GM21390 (cell line): Measurements from ENCODE around the gene TRMT2A.

Experiments used
- ATAC-seq: cut with Tn5 transposase; IDR thresholded peaks from one replicate; pipeline ENCODE4 v1.9.1; 2021; ENCODE audit not compliant: unreplicated experiment

TRMT2A gene

DNA sequence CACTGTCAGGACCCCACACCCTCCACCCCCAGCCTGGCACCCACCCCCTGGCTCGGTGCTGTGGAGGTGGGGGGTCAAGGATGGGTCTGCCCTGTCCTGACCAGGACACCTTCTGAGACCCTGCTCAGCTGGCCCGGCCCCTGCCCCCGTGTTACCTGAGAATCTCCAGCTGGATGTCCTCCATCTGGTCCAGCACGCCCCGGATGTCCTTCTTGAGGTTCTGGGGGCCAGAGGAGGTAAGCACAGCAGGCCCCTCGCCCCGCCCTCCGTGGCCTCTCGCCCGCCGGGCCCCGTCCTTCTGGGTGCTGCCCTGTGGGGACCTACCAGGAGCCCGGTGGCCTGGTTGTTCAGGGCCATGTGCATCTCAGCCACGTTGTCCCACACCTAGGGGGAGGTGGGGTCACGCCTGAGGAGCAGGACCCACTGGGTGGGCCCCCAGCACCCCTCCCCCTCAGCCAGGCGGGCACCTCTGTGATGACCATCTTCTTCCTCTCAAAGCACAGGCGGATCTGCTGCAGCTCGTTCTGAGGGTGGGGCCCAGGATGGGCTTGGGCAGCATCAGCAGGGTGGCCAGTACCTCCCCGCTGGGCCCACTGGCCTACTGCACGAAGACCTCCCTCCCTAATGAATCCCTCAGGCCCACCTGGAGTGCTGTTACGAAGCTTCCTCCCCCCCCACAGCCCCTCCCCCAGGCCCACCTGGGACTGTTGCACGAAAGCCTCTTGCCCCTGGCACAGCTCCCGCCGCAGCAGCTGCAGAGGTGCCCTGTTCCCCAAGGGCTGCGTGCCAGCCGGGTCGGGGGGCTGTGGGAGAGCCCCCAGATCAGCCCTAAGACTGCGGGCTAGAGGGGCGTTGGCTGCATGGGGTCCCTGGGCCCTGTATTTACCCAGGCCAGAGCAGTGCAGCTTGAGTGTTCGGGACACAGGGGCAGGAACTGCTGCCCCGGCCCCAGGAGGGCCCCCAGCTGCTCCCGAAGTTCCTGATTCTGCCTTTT is 32.5 kb upstream of the TRMT2A start:
- no peak for ATAC-seq

DNA sequence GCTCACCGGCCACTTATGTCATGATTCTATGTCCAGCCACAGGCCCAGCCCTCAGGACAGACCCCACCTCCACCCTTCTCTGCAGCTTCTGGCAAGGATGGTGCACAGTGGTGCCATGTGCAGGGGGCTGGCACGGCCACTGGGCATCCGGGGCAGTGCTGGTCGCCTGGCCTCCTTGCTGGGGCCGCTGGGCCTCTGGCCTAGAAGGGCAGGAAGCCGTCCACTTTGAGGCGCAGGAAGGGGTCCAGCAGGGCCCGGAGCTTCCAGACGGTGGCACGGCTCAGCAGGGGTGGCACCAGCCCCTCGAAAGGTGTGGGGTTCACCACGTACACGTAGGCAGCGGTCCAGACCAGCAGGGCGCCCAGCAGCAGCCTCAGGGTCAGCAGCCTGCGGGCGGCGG is 31.4 kb upstream of the TRMT2A start:
- ATAC-seq = no peak

DNA sequence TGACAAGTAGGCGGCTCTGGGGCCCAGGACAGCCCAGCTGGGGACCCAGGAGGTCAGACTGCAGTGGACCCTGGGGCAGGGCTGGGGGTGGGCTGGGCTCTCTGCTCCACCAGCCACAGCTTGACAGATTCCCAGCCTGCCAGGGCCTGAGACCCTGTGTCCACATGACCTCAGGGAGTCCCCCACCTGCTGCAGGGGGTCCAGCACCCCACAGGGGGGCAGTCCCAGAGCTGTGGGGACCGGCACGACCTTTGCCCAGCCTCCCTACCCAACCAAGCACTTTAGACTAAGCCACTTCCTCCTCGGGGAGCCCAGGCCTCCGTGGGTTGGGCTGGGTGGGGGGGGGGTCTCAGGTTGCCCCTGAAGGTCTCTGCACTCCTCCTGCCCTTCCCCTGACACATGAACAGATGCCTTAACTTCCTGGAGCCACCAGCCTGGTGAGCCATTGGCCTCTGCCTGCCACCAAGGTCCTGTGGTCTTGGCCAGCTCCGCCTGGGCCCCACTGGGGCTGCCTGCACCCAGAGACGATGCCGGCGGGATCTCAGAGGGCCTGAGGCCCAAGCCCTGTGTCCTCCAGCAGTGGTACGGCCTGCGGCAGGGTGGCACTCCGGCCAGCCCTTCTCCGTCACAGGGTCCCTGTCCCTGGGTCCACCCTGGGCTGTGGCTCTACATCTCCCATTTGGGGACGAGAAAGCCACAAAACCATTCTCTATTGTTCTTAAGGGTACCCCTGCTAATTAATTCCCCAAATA is 30.4 kb upstream of the TRMT2A start:
- no peak for ATAC-seq

DNA sequence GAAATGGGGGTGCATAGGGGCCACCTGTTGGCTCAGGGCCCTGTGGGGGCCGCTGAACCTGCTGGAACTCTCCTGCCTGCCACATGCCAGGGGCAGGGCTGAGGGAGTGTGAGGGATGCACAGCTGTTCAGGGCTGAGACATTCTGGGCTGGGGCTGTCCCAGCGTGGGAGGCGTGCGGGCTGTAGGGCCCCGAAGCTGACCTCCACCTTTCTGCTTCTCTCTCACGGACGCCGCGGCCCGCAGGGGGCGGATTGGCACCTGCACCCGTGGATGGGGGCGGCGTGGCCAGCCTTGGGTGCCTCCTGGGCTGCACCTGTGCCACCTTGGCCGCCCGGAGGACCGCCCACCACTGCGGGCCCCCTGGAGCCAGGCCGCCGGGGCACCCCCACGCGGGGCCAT is 29.8 kb upstream of the TRMT2A start:
- ATAC-seq = no peak

DNA sequence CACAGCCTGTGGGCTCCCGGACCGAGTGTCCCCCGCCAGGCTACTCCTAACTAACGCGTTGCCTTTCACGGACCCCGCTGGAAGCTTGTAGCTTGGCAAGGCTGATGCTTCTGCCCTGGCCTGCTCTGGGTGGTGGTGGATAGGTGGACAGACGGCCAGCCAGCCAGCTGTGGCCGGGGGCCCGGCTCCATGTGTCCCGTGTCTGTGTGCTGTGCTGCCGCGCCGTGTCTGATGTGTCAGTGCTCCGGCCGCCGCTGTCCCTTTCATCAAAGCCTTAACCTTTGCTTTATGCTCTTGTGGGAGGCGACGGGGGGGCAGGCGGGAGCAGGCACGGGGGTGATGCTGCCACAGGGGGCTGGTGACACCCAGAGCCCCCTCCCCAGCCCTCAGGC is 28.8 kb upstream of the TRMT2A start:
- ATAC-seq = no peak

DNA sequence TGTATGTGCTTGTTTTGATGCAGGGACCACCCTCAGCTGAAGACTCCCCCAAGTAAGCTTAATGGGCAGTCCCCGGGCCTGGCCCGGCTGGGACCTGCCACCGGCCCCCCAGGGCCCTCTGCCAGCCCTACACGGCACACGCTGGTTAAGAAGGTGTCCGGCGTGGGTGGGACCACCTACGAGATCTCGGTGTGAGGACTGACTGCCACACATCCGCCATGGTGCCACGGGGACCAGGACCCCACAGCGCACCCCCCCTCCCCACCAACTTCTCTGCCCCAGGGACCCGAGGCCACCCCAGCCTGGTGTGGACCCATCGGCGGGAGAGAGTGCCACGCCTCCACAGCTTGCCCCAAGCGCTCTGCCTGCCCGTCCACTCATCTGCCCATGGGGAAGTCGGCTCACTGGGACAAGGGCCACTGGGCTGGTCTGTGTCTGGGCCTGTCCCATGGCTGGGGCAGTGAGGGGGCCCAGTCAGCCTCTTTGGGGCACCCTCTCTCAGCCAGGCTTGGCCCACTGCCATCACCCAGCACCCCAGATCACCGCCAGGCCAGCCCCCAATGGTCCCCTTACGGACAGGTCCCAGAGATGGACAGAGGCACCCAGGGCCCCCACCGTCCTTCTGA is 28.3 kb upstream of the TRMT2A start:
- no peak for ATAC-seq

DNA sequence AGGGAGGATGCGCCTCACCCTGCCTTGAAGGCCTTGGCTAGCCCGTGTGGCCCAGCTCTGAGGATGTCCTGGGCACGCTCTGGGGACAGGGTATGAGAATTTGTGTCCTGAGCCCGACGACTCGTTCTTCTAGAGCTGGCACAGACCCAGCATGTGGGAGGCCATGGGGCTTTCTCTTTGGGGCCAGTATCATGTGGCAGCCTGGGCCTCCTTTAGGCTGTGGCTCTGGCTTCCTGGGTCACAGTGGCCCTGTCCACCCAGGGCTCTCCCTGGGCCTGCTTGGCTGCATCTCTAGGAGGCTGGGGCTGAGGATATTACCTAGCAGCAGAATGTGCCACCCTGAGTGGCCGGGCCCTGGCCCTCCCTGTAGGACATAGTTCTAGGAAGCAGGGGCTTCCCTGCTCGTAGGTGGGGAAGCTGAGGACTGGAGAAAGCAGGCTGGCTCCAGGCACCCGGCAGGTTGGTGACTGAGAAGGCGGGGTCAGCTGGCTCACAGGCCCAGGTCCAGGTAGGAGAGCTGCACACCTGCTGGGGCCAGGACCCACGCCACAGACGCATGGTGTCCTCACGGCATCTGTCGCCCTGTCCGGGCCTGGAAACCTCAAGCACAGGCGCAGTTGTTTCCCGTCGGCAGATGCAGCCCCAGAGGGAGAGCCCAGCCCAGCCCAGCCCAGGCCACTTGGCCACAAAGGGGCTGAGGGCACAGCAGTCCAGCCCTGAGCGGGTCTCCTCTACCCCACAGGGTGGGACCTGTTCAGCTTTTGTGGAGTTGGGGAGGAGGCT is 27.0 kb upstream of the TRMT2A start:
- ATAC-seq = no peak

DNA sequence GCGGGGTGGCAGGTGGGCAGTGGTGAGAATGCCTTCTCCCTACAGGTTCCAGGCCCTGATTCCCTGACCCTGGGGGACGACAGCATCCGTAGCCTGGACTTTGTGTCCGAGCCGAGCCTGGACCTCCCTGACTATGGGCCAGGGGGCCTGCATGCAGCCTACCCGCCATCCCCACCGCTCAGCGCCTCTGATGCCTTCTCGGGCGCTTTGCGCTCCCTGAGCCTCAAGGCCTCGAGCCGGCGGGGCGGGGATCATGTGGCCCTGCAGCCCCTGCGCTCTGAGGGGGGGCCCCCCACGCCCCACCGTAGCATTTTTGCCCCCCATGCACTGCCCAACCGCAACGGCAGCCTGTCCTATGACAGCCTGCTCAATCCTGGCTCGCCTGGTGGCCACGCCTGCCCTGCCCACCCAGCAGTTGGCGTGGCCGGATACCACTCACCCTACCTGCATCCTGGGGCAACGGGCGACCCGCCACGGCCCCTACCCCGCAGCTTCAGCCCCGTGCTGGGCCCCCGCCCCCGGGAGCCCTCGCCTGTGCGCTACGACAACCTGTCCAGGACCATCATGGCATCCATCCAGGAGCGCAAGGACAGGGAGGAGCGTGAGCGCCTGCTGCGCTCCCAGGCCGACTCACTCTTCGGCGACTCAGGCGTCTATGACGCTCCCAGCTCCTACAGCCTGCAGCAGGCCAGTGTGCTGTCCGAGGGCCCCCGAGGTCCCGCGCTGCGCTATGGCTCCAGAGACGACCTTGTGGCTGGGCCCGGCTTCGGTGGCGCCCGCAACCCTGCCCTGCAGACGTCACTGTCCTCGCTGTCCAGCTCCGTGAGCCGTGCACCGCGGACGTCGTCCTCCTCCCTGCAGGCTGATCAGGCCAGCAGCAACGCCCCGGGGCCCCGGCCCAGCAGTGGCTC is 25.9 kb upstream of the TRMT2A start:
- ATAC-seq = no peak

DNA sequence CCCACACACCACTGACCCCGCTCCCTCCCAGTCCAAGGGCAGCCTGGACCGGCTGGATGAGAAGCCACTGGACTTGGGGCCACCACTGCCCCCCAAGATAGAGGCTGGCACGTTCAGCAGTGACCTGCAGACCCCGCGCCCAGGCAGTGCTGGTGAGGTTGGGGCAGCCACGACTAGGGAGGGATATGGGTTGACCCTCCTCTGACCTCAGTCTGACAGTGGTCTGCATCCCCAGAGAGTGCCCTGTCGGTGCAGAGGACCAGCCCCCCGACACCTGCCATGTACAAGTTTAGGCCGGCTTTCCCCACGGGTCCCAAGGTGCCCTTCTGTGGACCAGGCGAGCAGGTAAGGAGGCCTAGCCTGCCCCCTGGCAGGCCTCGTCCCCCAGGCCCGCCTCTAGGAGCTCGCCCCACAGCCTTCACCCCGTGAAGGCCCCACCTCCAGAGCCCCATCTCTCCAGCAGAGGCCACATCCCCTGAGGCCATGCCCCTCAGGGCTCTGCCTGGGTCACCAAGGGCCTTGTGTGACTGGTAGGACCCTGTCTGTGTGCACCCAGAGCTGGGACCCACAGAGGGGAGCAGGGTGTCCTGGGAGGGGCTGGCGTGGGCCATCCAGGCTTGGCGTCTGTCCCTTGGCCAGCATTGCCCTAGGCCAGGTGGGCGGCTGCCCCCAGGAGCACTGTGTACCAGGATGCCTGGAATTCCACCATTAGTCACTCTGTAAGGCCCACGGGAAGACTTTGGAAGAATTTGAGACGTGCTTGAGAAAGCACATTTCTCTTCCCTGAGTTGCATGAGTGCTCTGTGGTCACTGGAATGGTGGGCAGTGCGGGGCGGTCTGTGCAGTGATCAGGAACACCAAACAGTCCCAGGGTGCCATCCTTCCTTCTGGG is 24.4 kb upstream of the TRMT2A start:
- ATAC-seq = no peak

DNA sequence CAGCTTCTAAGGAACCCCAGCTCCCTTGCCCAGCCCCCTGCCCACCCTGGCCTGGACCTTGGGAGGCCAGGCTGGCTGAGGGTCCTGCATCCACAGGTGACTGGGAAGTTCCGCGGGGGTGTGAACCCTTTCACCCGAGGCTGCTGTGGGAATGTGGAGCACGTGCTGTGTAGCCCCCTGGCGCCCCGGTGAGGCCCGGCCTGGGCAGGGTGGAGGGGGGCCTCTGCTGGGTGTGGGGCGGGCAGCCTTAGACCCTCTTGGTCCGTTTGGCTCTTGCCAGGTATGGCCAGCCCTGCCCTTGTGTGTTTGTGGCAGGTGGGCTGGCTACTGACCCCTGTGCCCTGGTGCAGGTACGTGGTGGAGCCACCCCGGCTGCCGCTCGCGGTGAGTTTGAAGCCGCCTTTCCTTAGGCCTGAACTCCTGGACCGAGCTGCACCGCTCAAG is 23.5 kb upstream of the TRMT2A start:
- no peak for ATAC-seq

DNA sequence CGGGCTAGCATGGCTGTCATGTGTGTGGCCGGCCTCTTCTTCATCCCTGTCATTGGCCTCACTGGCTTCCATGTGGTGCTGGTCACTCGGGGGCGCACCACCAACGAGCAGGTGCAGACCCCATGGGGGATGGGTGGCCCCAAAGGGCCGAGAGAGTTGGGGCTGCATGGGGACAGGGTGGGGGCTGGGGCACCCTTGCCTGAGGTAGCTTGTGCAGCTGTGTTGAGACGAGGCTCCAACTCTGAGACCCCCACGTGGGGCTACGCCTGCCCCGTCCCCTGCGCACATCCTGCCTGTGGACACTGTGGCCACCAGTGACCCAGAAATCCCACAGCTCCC is 23.1 kb upstream of the TRMT2A start:
- no peak for ATAC-seq

DNA sequence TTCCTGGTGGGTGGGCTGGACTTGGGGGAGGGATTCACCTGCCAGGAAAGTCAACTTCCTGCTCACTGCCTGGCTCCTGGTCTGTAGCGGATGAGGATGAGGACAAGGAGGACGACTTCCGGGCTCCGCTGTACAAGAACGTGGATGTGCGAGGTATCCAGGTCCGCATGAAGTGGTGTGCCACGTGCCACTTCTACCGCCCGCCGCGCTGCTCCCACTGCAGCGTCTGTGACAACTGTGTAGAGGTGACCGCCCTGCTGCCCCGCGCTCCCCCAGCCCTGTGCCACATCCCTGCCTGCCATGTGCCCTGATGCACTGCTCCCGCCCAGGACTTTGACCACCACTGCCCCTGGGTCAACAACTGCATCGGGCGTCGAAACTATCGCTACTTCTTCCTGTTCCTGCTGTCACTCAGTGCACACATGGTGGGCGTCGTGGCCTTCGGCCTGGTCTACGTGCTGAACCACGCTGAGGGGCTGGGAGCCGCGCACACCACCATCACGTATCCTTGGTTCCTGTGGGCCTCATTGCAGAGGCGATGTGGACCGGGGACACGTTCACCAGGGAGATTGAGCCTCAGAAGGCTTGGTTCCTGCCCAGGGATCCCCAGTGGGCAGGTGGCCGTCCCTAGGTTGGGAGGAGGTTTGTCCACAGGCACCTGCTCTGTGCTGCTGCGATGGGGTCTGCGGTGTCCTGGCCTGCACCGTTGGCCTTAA is 22.5 kb upstream of the TRMT2A start:
- ATAC-seq = no peak

DNA sequence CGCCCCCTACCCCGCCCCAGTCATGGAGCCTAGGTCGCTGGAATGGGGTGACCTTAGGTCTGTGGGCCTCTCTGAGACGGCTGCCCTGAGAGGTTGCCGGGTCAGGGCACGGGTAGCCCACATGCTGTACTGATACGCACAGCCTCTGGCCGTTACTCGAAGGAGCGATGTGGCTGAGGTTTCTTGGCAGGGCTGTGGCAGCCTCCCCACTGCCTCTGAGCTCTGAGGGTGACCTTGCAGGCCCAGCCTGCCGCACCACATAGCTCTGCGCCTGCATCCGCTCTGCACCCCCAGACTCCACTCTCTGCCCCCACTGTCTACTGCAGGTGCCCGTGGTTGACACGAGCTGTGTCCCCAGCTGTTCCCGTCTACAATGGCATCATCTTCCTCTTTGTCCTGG is 21.8 kb upstream of the TRMT2A start:
- ATAC-seq = no peak

DNA sequence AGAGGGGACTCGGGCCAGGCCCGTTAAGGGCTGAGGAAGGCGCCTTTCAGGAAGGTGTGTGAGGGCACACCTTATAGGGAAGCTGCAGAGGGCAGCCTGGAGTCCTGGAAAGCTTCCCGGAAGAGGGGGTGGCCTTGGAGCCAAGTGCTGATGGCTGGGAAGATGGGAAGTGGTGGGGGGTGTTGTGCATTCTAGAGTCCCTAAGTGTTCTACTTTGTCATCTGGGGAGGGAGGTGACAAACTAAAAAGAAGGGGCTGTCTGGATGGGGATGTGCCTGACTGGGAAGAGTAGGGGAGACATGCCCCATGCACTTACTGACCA is 21.4 kb upstream of the TRMT2A start:
- no peak for ATAC-seq

DNA sequence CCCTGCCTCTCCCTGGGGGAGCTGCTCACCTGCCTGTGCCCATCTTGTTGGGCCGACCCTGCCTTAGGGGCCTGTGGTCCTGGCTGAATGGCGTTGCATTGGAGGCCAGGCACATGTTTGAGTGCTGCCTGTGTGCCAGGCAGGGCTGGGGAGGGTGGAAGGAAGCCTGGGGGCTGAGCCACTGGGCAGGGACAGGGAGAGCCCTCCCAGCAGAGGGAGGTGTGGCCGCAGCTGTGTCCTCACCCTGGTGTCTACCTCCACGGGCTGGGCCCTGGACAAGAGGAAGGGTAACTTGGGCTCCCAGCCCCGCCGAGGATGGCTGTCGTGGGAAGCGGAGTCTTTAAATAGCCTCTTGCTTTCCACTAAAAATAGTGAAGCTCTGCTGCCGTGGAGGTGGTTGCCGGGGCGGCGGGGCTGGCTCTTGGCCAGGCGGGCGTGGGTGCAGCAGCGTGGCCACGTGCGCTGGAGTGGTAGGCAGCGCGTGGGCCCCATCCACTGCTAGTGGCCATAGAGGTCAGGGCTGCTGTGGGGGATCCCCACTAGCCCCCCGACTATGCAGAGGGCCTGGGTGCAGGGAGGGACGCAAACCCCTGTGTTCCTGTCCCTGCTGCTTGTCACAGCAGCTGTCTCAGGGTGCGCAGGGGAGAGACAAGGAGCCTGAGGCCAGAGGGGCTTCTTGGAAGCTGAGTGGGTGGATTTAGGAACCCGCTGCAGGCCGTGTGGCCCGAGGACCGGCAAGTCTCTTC is 20.8 kb upstream of the TRMT2A start:
- ATAC-seq = no peak

DNA sequence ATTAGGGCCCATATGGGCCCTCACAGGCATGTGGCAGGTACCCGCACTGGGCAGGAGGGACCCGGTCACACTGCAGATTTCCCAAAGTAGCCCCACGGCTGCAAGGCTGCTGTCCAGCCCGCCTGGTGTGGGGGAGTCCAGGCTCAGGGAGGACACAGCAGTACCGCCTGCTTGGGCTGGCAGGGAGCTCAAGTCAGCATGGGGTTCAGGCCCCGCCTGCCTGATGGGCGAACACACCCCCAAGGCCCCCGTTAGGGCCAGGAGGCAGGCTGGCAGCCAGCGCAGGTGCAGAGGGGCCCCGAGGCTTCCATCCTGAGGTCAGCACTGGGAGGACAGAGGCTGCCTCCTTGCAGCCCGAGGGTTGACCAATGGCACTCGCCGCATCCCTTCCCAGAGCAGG is 20.1 kb upstream of the TRMT2A start:
- no peak for ATAC-seq

DNA sequence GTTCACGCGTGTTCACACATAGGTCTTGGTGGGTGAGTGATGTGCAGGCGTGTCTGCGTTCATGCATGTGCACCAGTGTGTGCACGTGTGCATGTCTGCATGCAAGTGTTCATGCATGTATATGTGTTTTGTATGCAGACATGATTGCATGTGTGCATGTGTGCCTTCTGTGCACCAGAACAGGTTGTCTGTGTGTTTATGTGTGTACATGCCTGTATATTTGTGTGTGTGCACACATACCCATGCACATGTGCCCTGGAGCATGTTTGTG is 19.5 kb upstream of the TRMT2A start:
- ATAC-seq = no peak
